Epithelial cell of proximal tubule (primary cell): ENCODE data around the gene BABAM2. TPM values are rescaled to one million over a fixed set of nuclear protein-coding genes. Genes with fewer than 3 reads are reported as not detected.

Experiments used
- DNase-seq: peaks from one replicate; pipeline ENCODE4 v3.0.0-alpha.2; 2011; ENCODE audit warnings: low read depth
- H3K4me3 ChIP-seq: 2 replicates; pipeline ENCODE4 v1.5.1; 2011; ENCODE audit warnings: low read depth, mild to moderate bottlenecking, low read length
- total RNA-seq: library from RNA; depleted of rRNA; stranded (reverse); fragments of >200 nt; gene quantifications from 2 replicates; pipeline ENCODE4 v1.2.3, GENCODE V29; 2015
- TF ChIP-seq, protein P1 (sequence below): conservative IDR thresholded peaks from 2 replicates; pipeline ENCODE4 v1.5.1; 2012; ENCODE audit warnings: low read depth, mild to moderate bottlenecking, low read length

BABAM2 gene
- total RNA-seq, 1 donor from 2014 or later: 23.6 TPM

GRCh38 chr2:28134262-28134812, 243.8 kb downstream of the BABAM2 start:
- DNase-seq: no peak
- TF ChIP-seq, protein P1, sequence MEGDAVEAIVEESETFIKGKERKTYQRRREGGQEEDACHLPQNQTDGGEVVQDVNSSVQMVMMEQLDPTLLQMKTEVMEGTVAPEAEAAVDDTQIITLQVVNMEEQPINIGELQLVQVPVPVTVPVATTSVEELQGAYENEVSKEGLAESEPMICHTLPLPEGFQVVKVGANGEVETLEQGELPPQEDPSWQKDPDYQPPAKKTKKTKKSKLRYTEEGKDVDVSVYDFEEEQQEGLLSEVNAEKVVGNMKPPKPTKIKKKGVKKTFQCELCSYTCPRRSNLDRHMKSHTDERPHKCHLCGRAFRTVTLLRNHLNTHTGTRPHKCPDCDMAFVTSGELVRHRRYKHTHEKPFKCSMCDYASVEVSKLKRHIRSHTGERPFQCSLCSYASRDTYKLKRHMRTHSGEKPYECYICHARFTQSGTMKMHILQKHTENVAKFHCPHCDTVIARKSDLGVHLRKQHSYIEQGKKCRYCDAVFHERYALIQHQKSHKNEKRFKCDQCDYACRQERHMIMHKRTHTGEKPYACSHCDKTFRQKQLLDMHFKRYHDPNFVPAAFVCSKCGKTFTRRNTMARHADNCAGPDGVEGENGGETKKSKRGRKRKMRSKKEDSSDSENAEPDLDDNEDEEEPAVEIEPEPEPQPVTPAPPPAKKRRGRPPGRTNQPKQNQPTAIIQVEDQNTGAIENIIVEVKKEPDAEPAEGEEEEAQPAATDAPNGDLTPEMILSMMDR: no peak

DNA sequence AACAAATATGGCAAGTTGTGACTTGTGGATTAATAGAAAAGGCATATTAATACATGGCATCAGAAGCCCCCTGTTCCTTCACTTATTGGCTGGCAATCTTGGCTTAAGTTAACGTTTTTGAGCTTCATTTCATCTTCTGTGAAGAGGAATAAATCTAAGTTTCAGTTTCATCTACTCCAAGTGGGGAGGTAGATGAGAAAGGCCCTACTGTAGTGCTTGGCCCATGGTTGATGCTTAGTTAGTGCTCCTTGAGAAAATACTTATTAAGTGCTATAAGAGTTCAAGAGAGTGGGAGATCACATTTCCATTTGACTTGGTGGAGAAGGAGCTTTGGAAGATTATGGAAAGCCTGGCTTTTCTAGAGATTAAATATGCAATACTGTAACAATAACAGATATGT, 244.3 kb downstream of the BABAM2 start:
- H3K4me3 ChIP-seq: no peak overlapping the region
- no peak for DNase-seq

More at GRCh38 chr2:28134262-28134812, 243.8 kb downstream of the BABAM2 start:
- no peak overlapping the region for H3K4me3 ChIP-seq

DNA sequence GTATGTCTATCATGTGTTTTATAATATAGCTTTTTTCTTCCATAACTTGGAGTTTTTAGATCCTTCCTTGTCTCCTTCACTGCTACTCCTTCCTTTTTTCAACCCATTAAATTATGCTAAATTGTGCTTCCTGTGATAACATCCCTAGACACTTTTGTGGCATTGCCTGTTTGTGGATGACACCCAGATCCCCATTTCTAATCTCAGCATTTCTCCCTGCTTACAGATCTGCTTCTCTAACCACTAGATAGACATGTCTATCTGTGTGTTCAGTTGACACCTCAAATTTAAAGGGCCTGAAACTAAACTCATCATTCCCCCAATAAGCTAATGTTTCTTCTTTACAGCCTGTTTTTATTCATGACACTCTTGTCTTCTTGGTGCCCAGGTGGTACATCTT, 244.8 kb downstream of the BABAM2 start:
- TF ChIP-seq, protein P1: no peak
- H3K4me3 ChIP-seq: no peak overlapping the region
- no peak for DNase-seq

More for the DNA sequence above, 244.3 kb downstream of the BABAM2 start:
- TF ChIP-seq, protein P1: no peak

DNA sequence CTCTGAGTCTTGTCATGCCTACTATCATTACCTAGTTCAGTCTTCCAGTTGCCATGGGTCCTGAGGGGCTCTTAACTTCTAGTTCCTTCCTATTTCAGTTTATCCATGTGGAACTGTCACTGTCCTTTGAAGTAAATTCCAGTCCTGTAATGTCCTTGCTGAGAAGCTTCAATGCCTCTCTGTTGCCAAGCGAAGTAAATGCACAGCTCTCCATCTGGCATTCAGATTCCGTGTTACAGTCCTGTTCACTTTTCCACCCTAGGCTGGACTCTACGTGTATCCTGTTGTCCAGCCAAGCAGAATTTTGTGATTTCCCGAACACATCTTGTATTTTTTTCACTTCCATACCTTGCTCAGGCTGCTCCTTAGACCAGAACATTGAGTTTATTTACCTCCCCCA, 245.3 kb downstream of the BABAM2 start:
- no peak for DNase-seq
- H3K4me3 ChIP-seq: no peak overlapping the region
- TF ChIP-seq, protein P1: no peak

GRCh38 chr2:28136556-28136955, 246.0 kb downstream of the BABAM2 start:
- TF ChIP-seq, protein P1: no peak

GRCh38 chr2:28137221-28137620, 246.7 kb downstream of the BABAM2 start:
- DNase-seq: no peak
- no peak overlapping the region for H3K4me3 ChIP-seq
- TF ChIP-seq, protein P1: no peak

More at GRCh38 chr2:28136556-28136955, 246.0 kb downstream of the BABAM2 start:
- no peak overlapping the region for H3K4me3 ChIP-seq
- DNase-seq: no peak

GRCh38 chr2:28142386-28142785, 251.9 kb downstream of the BABAM2 start:
- no peak overlapping the region for H3K4me3 ChIP-seq
- TF ChIP-seq, protein P1: no peak
- no peak for DNase-seq
